Stomach (tissue), 4 donors: Measurements from ENCODE around the gene FLT1.

ENCODE experiments used
- POLR2AphosphoS5 ChIP-seq, 3 donors: sonication (generic); formaldehyde crosslinking; IDR thresholded peaks; one replicate each; pipeline ENCODE4 v1.6.1; 2016; ENCODE audit warnings: antibody characterized with exemption in 3 of 3
- TF ChIP-seq, protein P1 (sequence below), 7 experiments: fragments of 450-650 bp in 4 of 7; fragments of 200-600 bp in 3 of 7; sonication (generic) in 3 of 7; IDR thresholded peaks; one replicate each; pipeline ENCODE4 v1.5.1; 2016 to 2019; ENCODE audit warnings: antibody characterized with exemption in 7 of 7, control low read depth in 2 of 7, mild to moderate bottlenecking in 1 of 7

- TF ChIP-seq, protein P1, sequence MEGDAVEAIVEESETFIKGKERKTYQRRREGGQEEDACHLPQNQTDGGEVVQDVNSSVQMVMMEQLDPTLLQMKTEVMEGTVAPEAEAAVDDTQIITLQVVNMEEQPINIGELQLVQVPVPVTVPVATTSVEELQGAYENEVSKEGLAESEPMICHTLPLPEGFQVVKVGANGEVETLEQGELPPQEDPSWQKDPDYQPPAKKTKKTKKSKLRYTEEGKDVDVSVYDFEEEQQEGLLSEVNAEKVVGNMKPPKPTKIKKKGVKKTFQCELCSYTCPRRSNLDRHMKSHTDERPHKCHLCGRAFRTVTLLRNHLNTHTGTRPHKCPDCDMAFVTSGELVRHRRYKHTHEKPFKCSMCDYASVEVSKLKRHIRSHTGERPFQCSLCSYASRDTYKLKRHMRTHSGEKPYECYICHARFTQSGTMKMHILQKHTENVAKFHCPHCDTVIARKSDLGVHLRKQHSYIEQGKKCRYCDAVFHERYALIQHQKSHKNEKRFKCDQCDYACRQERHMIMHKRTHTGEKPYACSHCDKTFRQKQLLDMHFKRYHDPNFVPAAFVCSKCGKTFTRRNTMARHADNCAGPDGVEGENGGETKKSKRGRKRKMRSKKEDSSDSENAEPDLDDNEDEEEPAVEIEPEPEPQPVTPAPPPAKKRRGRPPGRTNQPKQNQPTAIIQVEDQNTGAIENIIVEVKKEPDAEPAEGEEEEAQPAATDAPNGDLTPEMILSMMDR (IDR thresholded peaks at IDR 0.05): no peak
- TF ChIP-seq POLR2AphosphoS5 (IDR thresholded peaks at IDR 0.05): no peak
These were observed 44.8 kb upstream of the FLT1 start for GRCh38 chr13:28539625-28540286.
